GM19452 (cell line): ENCODE results near the gene SPOP.
"Not testable (repeated sequence)": the region's sequence is repeated elsewhere in the genome, so short reads cannot be mapped to it uniquely, and the experiment has no call there.

Source experiments
- ATAC-seq: cut with Tn5 transposase; IDR thresholded peaks from one replicate; pipeline ENCODE4 v1.9.1; 2021; ENCODE audit not compliant: unreplicated experiment

Gene SPOP

GRCh38 chr17:49659661-49660382, 18.1 kb downstream of the SPOP start:
- ATAC-seq = no peak

GRCh38 chr17:49656247-49656646, 21.6 kb downstream of the SPOP start:
- ATAC-seq = no peak

DNA sequence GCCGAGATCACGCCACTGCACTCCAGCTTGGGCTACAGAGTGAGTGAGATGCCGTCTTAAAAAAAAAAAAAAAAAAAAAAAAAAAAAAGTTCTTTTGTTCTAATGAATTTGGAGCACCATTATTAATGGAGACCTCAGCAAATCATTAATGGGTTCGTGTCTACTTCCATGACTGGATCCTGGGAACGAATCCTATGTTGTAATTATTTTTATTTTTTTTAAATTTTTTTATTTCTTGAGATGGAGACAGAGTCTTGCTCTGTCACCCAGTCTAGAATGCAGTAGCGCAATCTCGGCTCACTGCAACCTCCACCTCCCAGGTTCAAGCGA, 30.7 kb downstream of the SPOP start:
- ATAC-seq = no peak

- ATAC-seq = no peak
Observed at GRCh38 chr17:49646391-49647255, 31.3 kb downstream of the SPOP start.

DNA sequence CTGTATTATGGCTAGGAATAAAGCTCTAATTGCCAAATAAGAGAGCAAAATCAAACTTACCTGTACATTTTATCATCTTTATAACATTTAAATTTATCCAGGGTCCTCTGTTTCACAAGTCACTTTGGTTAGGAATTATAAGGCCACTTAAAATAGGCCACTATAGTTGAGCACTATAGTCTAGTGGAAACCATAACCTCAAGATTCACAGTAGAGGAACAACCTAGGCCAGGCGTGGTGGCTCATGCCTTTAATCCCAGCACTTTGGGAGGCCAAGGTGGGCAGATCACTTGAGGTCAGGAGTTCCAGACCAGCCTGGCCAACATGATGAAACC, 31.9 kb downstream of the SPOP start:
- ATAC-seq = not testable (repeated sequence)

- ATAC-seq = no peak
Observed at GRCh38 chr17:49645654-49646053, 32.2 kb downstream of the SPOP start.

- no peak for ATAC-seq
Observed at GRCh38 chr17:49640556-49640955, 37.3 kb downstream of the SPOP start.

DNA sequence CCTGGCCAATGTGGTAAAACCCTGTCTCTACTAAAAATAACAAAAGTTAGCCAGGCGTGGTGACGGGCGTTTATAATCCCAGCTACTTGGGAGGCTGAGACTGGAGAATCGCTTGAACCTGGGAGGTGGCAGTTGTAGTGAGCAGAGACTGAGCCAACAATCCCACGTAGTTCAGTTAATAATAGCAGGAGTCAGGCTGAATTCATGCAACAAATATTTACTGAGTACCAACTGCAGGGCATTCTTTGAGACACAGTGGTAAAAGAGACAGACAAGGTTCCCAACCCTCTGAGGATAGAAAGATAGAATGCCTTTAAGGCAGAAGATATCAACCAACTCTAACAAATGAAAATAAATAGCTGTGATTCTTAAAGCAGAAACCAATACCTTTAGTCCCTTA, 39.1 kb downstream of the SPOP start:
- no peak for ATAC-seq

GRCh38 chr17:49637739-49638138, 40.2 kb downstream of the SPOP start:
- no peak for ATAC-seq

- ATAC-seq = no peak
Observed at GRCh38 chr17:49637050-49637449, 40.8 kb downstream of the SPOP start.

- no peak for ATAC-seq
Observed at GRCh38 chr17:49635121-49635520, 42.8 kb downstream of the SPOP start.

GRCh38 chr17:49634485-49634860, 43.4 kb downstream of the SPOP start:
- no peak for ATAC-seq

- no peak for ATAC-seq
Observed at GRCh38 chr17:49633762-49634484, 44.0 kb downstream of the SPOP start.

- ATAC-seq = no peak
Observed at GRCh38 chr17:49633250-49633649, 44.6 kb downstream of the SPOP start.

DNA sequence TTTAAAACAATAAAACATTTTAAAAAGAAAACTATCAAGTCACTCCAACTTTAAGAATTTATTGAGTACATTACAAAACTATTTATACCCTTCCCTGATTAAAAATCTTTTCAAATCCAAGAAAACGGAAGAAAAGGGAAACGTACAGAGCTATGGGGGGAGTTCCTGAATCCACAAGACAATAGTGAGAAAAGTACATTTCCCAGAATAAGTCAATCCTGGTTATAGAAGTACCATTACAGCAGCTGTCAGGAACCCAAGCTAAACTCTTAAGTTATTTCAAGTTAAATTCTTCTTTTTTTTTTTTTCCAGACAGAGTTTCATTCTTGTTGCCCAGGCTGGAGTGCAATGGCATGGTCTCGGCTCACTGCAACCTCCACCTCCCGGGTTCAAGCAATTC, 45.7 kb downstream of the SPOP start:
- no peak for ATAC-seq

DNA sequence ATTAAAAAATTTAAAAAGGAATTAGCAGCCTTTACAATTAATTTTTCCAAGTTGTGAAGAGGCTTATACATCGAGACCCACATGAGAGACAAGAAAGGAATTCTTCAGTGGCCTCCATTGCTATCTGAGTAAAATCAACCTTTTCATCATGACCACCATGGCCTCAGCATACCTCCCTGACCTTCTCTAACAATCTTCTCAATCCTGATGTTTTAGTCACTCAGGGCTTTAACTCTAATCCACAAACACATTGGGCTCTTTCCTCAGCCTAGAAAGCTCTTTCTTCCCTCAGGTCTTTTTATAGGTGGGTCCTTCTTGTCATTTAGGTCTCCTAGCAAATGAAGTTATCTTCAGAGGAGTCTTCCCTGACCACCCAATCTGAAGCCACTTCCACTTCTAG, 46.4 kb downstream of the SPOP start:
- ATAC-seq = no peak

DNA sequence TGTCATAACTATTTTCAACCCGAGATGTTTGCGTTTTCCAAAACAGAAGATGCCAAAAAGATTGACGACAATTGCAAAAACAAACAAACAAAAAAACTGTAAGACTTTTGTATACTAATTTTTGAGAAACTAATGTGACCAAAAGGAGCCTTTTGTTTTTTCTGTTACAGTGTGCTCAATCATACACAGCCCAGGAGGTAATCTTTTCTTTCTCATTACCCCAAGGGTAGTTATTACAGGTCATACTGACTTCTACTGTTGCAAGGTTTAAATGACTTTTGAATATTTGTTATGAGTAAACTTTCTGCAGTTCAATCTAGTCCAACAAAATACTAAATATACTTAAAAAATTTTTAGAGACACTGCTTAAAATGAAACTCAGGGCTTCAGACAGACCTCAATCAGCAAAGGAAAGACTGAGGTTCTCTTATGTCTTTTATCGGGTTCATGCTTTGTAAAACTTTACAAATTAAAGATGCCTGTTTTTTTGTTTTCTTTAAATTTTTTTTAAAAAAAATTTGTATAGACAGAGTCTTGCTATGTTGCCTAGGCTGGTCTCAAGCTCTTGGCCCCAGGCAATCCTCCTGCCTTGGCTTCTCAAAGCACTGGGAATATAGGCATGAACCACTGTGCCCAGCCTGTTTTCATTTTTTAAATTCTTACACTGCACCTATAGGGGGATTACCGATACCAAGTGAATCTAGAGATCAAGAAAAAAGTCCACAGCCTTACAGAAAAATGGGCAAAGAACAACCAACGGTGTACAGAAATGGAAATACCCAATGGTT, 47.6 kb downstream of the SPOP start:
- ATAC-seq = no peak

GRCh38 chr17:49629447-49629846, 48.5 kb downstream of the SPOP start:
- no peak for ATAC-seq

- no peak for ATAC-seq
Observed at GRCh38 chr17:49624896-49625295, 53.0 kb downstream of the SPOP start.

GRCh38 chr17:49621946-49622529, 55.9 kb downstream of the SPOP start:
- ATAC-seq = no peak

DNA sequence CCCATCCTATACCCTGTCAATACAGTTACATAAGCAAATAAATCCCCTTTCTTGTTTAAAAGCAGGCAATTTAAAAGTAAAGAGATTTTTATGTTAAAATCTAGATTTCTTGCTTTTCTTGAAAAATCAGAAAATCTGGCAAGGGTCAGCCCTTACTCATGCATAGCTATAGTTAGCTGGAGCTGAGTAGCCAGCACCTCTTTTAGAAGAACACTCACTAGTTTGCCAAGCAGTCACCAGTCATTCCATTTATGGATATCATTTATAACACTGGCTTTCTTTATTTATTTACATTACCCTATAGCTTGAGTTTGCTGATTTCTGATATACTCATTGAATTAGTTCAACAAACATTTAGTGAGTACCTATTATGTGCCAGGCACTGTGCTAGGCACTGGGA, 56.5 kb downstream of the SPOP start:
- no peak for ATAC-seq
